ENCODE data around the gene ENPP1.
A peak's percentile ranks its signal among the peaks of the same experiment; 100 is the strongest.
"Not testable (repeated sequence)": the region's sequence is repeated elsewhere in the genome, so short reads cannot be mapped to it uniquely, and the experiment has no call there.

Gene ENPP1

DNA sequence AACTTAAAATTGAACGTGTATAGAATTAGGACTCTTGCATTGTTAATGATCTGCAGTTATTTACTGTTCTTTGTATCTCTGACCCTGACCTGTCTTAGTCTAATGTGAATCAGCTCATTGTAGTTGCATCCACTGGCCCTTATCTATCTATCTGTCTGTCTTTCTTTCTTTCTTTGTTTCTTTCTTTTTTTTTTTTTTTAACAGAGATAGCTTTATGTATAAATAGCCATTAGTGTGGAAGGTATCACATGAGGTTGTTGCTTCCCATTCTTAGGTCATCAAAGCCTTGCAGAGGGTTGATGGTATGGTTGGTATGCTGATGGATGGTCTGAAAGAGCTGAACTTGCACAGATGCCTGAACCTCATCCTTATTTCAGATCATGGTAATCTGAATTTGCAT lies 59.9 kb downstream of the ENPP1 start:
- DNase-seq (ENCODE audit: low read depth in 4 of 4, low spot score in 1 of 4), result no peak

DNA sequence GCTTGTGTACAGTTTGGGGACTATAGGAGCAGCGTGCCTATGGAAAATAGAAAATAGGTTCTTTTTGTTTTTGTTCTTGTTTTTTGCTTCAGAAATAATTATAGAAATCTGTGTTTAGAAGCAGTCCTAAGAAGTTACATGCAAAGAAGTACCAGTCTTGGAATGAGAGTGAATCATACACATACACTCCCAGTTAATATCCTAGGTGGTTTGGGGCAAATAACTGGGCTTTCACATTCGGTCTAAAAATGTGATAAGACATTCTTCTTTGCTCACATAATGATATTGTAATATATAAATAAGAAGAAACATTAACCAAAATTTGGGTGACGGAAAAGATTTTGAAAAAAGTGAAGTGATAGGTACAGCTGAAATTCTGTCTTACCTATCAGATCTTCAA lies 61.0 kb downstream of the ENPP1 start:
- DNase-seq (ENCODE audit: low read depth in 4 of 4, low spot score in 1 of 4), result no peak

DNA sequence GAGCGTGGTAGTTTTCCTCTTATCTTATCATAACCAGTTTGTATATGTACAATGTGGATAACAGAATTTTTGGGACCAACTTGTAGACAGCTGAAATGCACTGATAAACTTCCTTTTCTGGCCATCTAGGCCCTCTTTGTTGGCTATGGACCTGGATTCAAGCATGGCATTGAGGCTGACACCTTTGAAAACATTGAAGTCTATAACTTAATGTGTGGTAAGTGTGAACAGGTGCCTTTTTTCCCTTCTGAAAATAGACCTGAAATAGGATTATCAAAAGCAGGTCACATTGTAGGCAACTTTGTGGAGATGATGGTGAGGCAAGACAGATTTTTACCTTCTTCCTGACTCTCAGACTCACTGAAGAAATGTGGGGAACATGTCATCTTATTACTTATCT lies 67.8 kb downstream of the ENPP1 start:
- no peak for DNase-seq (ENCODE audit: low read depth in 4 of 4, low spot score in 1 of 4)

DNA sequence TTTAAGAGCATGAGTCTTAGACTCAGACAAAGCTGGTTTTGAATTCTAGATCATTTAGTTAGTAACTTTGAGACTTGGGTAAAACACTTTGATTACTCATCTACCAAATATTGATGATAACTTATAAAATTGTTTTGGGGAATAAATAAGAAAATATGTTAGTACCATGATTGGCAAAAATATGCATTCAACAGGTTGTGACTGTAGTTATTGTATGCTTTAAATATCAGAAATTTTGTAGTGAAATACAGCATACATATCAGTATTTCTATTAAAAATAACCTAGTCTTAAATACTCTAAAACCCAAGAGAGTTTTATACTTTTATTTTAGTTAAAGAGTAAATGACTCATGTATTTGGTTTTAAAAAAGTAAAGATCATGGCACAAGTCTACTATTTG lies 68.7 kb downstream of the ENPP1 start:
- DNase-seq (ENCODE audit: low read depth in 4 of 4, low spot score in 1 of 4), result no peak

DNA sequence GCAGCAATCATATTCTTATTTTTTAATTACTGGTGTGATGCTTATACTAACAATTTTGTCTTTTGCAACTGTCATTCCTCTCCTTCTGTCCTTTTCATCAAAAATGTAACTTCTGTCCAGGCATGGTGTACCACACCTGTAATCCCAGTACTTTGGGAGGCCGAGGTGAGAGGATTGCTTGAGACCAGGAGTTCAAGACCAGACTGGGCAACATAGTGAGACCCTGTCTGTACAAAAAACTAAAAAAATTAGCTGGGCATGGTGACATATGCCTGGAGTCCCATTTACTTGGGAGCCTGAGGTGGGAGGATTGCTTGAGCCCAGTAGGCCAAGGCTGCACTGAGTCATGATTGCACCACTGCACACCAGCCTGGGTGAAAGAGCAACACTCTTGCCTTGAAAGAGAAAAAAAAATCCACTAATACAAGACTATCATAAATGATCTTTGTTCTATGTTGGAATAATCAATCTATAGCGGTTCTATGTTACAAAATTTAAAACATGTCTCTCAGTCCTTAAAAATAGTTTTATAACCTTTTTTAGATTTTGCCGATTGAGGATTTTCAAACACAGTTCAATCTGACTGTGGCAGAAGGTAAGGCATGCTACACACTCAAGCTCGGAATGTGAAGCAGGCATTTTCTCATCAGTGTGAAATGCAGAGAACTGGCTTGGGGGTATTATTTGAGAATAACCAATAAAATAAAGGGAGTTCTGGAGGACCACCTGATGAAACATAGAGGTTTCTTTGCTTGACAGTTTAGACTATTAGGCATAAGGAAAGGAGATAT lies 70.4 kb downstream of the ENPP1 start:
- DNase-seq (ENCODE audit: low read depth in 4 of 4, low spot score in 1 of 4), result no peak

DNA sequence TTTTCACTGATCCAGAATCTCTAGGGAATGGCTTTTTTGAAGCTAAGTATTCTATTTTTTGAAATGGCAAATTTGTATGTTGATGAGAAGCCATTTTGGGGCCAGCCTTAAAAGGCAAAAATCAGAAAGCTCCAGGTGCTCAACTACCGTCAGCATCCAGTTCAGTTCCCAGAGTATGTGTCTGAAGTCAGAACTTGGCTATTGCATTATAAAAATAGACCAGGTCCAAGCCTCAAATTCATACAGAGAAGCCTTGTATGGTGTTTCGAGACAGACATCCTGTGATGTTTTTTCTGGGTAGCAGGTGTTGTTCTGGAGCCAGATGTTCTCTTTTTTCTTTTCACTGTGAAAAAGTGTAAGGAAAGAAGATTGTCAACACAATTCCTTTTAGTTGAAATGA lies 75.2 kb downstream of the ENPP1 start:
- DNase-seq (ENCODE audit: low read depth in 4 of 4, low spot score in 1 of 4), result no peak

DNA sequence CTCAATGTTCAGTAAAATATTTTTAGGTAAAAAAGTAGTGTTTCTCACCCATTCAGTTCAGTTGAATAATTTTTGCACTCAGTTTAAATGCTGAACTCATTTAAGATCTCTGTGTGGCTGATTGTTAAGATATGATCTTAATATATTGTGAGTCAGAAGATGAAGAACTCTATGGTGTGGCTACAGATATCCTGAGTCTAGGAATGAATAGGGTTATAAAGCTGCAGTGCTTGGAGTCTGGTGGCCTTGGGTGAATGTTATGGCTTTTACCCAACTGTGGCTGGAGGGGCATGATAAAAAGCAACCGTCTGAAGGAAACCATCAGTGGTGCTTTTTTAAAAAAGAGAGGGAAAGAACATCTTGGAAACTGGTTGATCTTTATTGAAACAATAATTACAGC lies 77.4 kb downstream of the ENPP1 start:
- no peak for DNase-seq (ENCODE audit: low read depth in 4 of 4, low spot score in 1 of 4)

DNA sequence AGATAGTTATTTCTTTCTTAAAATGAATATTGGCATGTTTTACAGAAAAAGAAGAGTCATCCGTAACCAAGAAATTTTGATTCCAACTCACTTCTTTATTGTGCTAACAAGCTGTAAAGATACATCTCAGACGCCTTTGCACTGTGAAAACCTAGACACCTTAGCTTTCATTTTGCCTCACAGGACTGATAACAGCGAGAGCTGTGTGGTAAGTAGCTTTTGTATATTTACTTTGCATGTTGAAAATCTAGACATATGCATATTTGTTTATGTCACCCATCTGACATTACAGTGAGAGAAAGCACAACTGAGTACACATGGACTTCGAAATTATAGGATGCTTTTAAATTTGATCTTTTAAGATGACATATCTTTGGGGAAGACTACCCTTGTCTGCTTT lies 78.7 kb downstream of the ENPP1 start:
- DNase-seq (ENCODE audit: low read depth in 4 of 4, low spot score in 1 of 4), result no peak

DNA sequence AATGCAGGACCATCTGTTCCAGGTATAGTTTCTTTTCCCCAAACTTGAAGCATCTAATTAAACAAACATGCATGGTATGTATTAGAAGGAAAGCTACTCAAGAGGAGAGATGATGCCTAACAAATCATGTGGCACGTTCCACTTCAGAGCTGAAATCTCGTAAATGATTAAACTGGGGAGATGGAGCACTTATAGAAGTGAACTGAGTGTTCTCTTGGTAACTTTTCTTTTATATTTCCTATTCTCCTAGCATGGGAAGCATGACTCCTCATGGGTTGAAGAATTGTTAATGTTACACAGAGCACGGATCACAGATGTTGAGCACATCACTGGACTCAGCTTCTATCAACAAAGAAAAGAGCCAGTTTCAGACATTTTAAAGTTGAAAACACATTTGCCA lies 82.3 kb downstream of the ENPP1 start:
- DNase-seq (ENCODE audit: low read depth in 4 of 4, low spot score in 1 of 4), result no peak

DNA sequence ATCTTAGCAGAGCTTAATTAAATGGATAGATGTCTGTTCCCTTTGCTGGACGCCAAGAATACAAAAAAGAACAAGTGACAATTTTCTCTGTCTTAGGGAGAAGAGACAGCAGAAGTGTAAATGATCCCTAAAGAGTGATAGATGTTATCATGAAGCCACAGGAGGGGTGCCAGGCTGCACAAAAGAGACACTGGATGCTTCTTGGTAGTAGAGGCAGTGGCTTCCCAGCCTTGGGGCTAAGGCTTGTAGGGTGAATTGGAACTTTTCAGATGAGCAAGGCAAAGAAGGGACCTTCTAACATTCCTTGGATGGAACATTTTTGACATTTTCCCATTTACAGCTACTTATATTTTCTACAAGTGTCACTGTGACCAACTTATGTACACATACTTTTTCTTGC lies 85.4 kb downstream of the ENPP1 start:
- no peak for DNase-seq (ENCODE audit: low read depth in 4 of 4, low spot score in 1 of 4)

DNA sequence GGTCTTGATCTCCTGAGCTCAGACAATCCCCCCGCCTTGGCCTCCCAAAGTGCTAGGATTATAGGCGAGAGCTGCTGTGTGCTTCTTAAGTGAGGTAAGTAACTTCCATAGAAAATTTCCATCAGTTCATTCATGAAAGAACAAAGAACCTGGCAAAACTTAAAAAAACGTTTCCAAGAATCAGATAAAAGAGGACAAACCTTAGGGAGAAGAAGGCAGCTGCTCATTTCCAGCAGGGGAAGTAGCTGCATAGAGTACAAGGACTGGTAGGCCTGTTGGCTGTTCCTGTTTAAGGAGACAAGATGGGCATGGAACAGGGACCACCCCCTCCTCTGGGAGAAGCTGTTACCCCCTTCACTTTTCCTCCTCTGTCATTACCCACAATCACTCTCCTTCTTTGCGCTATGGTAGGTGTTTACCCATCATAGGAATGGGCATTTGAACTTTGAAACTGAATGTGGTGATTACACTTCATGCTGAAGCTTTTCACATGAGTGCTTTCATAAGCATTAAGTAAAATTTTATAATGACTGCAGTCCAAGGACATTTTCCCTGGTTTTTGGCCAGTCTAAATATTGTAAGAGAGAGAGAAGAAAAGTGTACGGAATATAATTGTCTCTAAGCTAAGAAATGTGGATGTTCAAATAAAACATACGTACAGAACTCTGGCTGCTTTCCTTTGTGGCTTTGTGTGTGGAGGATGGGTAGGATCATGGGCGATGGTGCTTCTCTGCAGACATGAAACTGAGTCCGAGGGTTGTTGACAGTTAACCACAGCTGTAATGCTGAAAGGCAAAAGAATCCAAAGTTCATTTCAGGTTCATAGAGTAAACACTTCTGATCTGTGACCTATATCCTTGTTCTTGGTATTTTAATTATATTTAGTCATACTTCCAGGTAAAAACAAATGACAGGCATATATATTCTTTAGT lies 86.9 kb downstream of the ENPP1 start:
- DNase-seq (ENCODE audit: low read depth in 4 of 4, low spot score in 1 of 4), result no peak

DNA sequence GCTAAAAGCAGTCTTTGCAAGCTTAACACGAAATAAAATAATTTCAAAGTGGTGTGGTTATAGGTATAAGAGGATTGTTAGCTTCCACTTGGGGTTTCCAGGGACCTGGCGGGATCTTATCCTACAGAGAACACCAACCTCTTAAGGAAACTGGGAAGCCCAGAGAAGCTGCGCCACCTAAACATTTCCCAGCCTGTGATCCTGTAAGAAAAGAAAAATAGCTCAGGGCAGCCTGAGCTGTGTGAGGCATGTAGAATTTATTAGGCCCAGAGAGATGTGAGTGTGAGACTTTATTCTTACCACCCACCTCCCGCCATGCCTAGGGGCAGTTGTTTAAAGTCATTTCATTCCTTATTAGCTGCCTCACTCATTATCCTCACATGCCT lies 89.2 kb downstream of the ENPP1 start:
- DNase-seq (ENCODE audit: low read depth in 4 of 4, low spot score in 1 of 4), result no peak

DNA sequence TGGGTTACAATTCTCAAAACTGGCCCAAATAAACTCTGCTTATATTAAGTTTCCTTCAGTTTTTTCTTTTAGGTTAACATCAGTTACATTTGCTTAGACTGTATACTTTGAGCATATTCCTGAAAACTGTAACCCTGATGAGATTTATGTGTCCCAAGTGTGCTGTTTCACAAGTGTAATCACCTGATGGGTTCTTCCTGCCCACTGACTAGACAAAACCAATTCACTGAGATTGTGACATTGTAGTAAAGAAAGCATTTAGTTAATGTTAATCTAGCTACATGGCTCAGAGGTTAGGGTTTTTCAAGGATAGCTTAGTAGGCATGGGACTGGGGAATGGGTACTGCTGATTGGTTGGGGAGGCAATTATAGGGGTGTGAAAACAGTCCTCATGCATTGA lies 89.8 kb downstream of the ENPP1 start:
- no peak for DNase-seq (ENCODE audit: low read depth in 4 of 4, low spot score in 1 of 4)

DNA sequence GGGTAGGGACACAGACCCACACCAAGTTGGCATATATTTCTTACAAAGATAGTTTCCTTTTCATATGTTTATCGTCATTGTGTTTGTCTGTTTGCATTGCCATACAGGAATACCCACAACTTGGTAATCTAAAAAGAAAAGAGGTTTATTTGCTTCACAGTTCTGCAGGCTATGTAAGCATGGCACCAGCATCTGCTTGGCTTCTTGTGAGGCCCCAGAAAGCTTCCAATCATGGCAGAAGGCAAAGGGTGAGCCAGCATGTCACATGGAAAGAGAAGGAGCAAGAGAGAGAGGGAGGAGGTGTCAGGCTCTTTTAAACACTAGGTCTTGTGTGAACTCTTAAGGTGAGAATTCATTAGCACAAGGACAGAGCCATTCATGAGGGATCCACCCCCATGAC lies 90.9 kb downstream of the ENPP1 start:
- DNase-seq (ENCODE audit: low read depth in 4 of 4, low spot score in 1 of 4), result no peak

DNA sequence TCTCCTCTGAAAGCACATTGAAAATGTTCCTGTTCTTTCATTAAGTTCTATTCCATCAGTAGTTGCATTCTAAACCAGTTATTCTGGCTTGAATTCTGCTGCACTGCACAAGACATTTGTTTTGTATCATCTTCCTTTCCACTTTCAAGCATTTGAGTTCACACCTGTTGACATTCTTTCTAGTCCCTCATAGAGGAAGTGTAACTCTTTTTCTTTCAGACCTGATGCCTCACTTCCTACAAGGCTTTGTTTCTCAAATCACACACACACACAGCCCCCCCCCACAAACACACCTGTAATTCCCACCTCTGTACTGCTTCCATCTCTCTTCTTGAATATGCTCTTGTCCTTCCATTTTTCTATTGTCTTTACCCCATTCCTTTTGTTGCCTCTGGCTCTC lies 92.4 kb downstream of the ENPP1 start:
- no peak for DNase-seq (ENCODE audit: low read depth in 4 of 4, low spot score in 1 of 4)

DNA sequence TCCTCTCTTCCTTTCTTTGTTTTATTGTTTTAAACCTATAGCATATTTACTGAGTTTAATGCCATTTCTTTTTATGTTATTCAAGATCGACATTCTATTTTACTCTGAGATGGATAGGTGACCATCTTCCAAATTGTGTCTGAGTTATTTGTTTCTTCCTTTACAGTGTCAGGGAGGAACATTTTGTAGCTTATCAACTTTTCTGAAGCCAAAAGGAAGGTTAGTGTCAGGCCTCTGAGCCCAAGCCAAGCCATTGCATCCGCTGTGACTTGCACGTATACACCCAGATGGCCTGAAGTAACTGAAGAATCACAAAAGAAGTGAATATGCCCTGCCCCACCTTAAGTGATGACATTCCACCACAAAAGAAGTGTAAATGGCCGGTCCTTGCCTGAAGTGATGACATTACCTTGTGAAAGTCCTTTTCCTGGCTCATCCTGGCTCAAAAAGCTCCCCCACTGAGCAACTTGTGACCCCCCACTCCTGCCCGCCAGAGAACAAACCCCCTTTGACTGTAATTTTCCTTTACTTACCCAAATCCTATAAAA lies 93.6 kb downstream of the ENPP1 start:
- DNase-seq (ENCODE audit: low read depth in 4 of 4, low spot score in 1 of 4), result not testable (repeated sequence)

DNA sequence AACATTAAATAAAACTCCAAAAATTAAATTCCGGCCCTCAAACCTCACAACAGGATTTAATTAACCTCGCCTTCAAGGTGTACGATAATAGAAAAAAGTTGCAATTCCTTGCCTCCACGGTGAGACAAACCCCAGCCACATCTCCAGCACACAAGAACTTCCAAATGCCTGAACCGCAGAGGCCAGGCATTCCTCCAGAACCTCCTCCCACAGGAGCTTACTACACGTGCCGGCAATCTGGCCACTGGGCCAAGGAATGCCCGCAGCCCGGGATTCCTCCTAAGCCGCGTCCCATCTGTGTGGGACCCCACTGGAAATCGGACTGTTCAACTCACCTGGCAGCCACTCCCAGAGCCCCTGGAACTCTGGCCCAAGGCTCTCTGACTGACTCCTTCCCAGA lies 95.9 kb downstream of the ENPP1 start:
- DNase-seq (ENCODE audit: low read depth in 4 of 4, low spot score in 1 of 4), result not testable (repeated sequence)

DNA sequence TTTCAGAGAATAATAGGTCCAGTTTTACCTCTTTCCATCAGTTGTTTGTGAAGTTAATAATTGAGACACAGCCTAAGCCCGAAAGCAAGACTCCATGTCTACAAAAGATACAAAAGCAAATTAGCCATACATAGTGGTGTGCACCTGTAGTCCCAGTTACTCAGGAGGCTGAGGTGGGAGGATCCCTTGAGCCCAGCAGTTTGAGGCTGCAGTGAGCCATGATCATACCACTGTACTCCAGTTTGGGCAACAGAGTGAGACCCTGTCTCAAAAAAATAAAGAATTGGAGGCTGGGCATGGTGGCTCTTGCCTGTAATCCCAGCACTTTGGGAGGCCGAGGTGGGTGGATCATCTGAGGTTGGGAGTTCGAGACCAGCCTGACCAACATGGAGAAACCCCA lies 101.0 kb downstream of the ENPP1 start:
- DNase-seq (ENCODE audit: low read depth in 4 of 4, low spot score in 1 of 4), result not testable (repeated sequence)

DNA sequence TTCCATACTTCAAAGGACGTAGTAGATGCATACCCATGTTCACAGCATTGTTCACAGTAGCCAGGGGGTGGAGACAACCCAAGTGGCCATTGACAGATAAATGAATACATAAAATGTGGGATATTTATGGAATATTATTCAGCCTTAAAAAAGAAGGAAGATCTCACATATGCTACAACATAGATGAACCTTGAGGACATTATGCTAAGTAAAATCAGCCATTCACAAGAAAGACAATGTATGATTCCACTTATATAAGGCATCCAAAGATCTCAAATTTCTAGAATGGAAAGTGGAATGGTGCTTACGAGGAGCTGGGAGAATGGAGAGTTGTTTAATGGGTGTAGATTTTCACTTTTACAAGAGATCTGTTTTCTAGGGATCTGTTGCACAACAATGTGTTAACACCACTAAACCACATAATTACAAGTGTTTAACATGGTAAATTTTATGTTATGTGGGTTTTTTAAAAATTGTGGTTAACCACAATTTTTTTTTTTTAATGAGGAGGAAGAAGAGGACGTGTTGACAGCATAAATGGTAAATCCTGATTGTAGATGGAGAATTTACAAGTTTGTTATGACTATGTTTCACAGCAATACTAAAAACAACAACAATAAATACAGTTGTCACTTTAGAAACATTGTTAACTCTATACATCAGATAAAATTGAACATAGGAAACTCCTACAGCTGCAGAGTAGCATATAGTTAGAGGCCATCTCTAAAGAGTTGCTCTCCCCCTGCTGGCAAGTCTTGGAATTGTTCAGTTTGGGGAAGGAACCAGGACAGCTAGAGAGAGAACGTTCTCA lies 101.8 kb downstream of the ENPP1 start:
- DNase-seq (ENCODE audit: low read depth in 4 of 4, low spot score in 1 of 4), result peak; percentile 50 to 65 (median 58)

DNA sequence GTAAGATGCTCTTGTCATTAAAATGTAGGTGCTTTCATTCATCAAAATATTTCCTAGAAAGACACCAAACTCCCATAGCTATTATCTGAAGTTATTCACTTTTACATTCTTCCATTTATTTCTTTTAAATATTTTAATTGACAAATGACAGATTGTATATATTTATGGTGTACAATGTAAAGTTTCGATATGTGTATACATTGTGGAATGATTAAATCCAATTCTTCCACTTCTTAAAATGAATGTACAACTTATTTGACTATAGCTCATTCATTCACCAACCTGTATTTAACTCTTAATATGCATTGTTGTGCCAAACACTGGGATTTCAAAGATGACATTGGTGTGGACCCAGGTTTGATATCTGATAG lies 102.4 kb downstream of the ENPP1 start:
- no peak for DNase-seq (ENCODE audit: low read depth in 4 of 4, low spot score in 1 of 4)

DNA sequence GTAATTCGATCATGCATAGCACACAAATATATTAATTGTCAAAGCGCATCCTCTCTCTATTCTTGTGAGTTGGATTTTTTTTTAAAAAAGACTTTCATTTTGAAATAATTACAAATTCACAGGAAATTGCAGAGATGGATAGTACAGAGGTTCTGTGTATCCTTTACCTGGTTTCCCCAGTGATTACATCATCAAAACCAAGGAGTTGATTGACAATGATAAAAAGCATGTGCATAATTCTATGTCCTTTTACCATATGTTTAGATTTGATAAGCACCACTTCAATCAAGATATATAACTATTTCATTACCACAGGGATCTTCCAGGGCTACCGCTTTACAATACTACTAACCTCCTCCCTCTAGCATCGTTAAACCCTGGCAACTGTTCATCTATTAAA lies 103.1 kb downstream of the ENPP1 start:
- no peak for DNase-seq (ENCODE audit: low read depth in 4 of 4, low spot score in 1 of 4)

All from stimulated activated CD4-positive, alpha-beta T cell treated with anti-CD3 and anti-CD28 coated beads, Interleukin-1b, Interleukin-23, amount 100 ng/mL, for 24 hours (primary cell).